PFSK-1 (cell line): ENCODE results near the gene B4GAT1.

ENCODE experiments used
- FOXP2 ChIP-seq: optimal IDR thresholded peaks from 2 replicates; pipeline ENCODE3; 2011; ENCODE audit warnings: borderline replicate concordance, control low read depth, inconsistent platforms; ENCODE audit not compliant: insufficient read depth; ENCODE audit errors: extremely low read length, extremely low read depth
- POLR2AphosphoS5 ChIP-seq: IDR thresholded peaks from 2 replicates; pipeline ENCODE4 v1.6.1; 2012; ENCODE audit warnings: low read depth, mild to moderate bottlenecking, control low read depth, low read length, moderate library complexity
- REST ChIP-seq, 2 experiments: IDR thresholded peaks; 2 replicates each; pipeline versions ENCODE4 v1.6.1 to v1.8.0; 2011 to 2012; ENCODE audit warnings: low read depth in 2 of 2, low read length in 2 of 2, control low read depth in 1 of 2, inconsistent platforms in 1 of 2, mild to moderate bottlenecking in 1 of 2, moderate library complexity in 1 of 2; ENCODE audit not compliant: insufficient read depth in 1 of 2
- TAF1 ChIP-seq: IDR thresholded peaks from 2 replicates; pipeline ENCODE4 v1.6.1; 2012; ENCODE audit warnings: low read length, control low read depth, borderline replicate concordance; ENCODE audit not compliant: insufficient read depth

GRCh38 chr11:66315498-66315885 is 31.9 kb downstream of the B4GAT1 start:
- TF ChIP-seq REST (IDR thresholded peaks at IDR 0.05; ENCODE audit: insufficient read depth in 1 of 2, low read depth in 2 of 2, low read length in 2 of 2) (no peak), POLR2AphosphoS5 (no peak), TAF1 (no peak), FOXP2 (no peak)
